Ishikawa (cell line): ENCODE measurements around the gene PXDN.

ENCODE experiments used
- EP300 ChIP-seq: IDR thresholded peaks from 2 replicates; pipeline ENCODE4 v1.6.1; 2012; ENCODE audit warnings: borderline replicate concordance
- FOXM1 ChIP-seq: IDR thresholded peaks from 2 replicates; pipeline ENCODE4 v1.6.1; 2012; ENCODE audit warnings: low read depth, borderline replicate concordance
- NFIC ChIP-seq: IDR thresholded peaks from 2 replicates; pipeline ENCODE4 v1.6.1; 2012
- RAD21 ChIP-seq: IDR thresholded peaks from 2 replicates; pipeline ENCODE4 v1.6.1; 2012; ENCODE audit warnings: low read depth
- TAF1 ChIP-seq: IDR thresholded peaks from 2 replicates; pipeline ENCODE4 v1.6.1; 2012; ENCODE audit warnings: low read depth, mild to moderate bottlenecking
- TCF12 ChIP-seq: IDR thresholded peaks from 2 replicates; pipeline ENCODE4 v1.6.1; 2012; ENCODE audit warnings: low read depth
- TF ChIP-seq, protein P1 (sequence below): IDR thresholded peaks from 2 replicates; pipeline ENCODE4 v1.6.1; 2012; ENCODE audit warnings: low read depth, mild to moderate bottlenecking
- TF ChIP-seq, protein P2 (sequence below): IDR thresholded peaks from 2 replicates; pipeline ENCODE4 v1.6.1; 2012

GRCh38 chr2:1618974-1619373 is 125.3 kb downstream of the PXDN start:
- TF ChIP-seq, protein P1, sequence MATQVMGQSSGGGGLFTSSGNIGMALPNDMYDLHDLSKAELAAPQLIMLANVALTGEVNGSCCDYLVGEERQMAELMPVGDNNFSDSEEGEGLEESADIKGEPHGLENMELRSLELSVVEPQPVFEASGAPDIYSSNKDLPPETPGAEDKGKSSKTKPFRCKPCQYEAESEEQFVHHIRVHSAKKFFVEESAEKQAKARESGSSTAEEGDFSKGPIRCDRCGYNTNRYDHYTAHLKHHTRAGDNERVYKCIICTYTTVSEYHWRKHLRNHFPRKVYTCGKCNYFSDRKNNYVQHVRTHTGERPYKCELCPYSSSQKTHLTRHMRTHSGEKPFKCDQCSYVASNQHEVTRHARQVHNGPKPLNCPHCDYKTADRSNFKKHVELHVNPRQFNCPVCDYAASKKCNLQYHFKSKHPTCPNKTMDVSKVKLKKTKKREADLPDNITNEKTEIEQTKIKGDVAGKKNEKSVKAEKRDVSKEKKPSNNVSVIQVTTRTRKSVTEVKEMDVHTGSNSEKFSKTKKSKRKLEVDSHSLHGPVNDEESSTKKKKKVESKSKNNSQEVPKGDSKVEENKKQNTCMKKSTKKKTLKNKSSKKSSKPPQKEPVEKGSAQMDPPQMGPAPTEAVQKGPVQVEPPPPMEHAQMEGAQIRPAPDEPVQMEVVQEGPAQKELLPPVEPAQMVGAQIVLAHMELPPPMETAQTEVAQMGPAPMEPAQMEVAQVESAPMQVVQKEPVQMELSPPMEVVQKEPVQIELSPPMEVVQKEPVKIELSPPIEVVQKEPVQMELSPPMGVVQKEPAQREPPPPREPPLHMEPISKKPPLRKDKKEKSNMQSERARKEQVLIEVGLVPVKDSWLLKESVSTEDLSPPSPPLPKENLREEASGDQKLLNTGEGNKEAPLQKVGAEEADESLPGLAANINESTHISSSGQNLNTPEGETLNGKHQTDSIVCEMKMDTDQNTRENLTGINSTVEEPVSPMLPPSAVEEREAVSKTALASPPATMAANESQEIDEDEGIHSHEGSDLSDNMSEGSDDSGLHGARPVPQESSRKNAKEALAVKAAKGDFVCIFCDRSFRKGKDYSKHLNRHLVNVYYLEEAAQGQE: no peak
- TF ChIP-seq EP300 (no peak), FOXM1 (no peak), TCF12 (no peak), NFIC (no peak), TAF1 (no peak), RAD21 (no peak)
- TF ChIP-seq, protein P2, sequence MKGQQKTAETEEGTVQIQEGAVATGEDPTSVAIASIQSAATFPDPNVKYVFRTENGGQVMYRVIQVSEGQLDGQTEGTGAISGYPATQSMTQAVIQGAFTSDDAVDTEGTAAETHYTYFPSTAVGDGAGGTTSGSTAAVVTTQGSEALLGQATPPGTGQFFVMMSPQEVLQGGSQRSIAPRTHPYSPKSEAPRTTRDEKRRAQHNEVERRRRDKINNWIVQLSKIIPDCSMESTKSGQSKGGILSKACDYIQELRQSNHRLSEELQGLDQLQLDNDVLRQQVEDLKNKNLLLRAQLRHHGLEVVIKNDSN: no peak
